Measurements from ENCODE around the gene SMAD6. TPM values are rescaled to one million over a fixed set of nuclear protein-coding genes. Genes with fewer than 3 reads are reported as not detected.

Gene SMAD6
- total and polyA plus RNA-seq, 2 of the 4 experiments (the other 2 are of a cell fraction), result 4.8 to 8.5 TPM

GRCh38 chr15:66684136-66684681 lies 17.8 kb upstream of the SMAD6 start:
- peaks cover 7% of the 10 kb centered on the region for H3K4me1 ChIP-seq (ENCODE audit: control insufficient read depth, insufficient read depth, low read length)
- CTCF ChIA-PET, result no interaction called here
- H3K4me2 ChIP-seq (ENCODE audit: low read depth, low read length), result no peak overlapping the region
- H3K56ac ChIP-seq (ENCODE audit: extremely low read depth, insufficient read depth, low read length), result no peak overlapping the region; the same call in 1 of the 2 replicates
- no peak overlapping the region for H3K4me3 ChIP-seq (ENCODE audit: insufficient read depth, low read depth, low read length)
- no peak overlapping the region for H3K18ac ChIP-seq (ENCODE audit: low read depth, low read length)
- H3K14ac ChIP-seq (replicated peaks; ENCODE audit: low read depth, low read length), result no peak overlapping the region
- H3K9me1 ChIP-seq (ENCODE audit: insufficient read depth, low read length), result no peaks in the 10 kb centered on the region
- no peak overlapping the region for H2BK20ac ChIP-seq (ENCODE audit: low read depth, low read length)
- no peak overlapping the region for H2BK5ac ChIP-seq (ENCODE audit: low read depth, low read length, poor library complexity, severe bottlenecking)
- no peak overlapping the region for H4K5ac ChIP-seq (ENCODE audit: low read depth, low read length)
- no peaks in the 10 kb centered on the region for H3K27me3 ChIP-seq (ENCODE audit: control insufficient read depth, insufficient read depth, low read length)
- no peak overlapping the region for H4K8ac ChIP-seq (ENCODE audit: low read depth in 2 of 2, low read length in 2 of 2)
- H3K79me1 ChIP-seq (ENCODE audit: low read depth in 1 of 2, low read length in 2 of 2), result no peaks in the 10 kb centered on the region
- ATAC-seq (ENCODE audit: low read depth), result no peak
- H3K23ac ChIP-seq (ENCODE audit: low read depth, low read length), result no peak overlapping the region
- no peak overlapping the region for H4K91ac ChIP-seq (ENCODE audit: insufficient read depth, low read depth, low read length)
- peaks cover 8% of the 10 kb centered on the region for H3K9me3 ChIP-seq (ENCODE audit: control insufficient read depth, insufficient read depth, low read length)
- no peaks in the 10 kb centered on the region for H3K36me3 ChIP-seq (ENCODE audit: control insufficient read depth, insufficient read depth, low read length)
- BruUV-seq (replicated peaks), result no TSS peak
- no peak overlapping the region for H2AFZ ChIP-seq (replicated peaks; ENCODE audit: low read length, poor library complexity)
- H3K27ac ChIP-seq (ENCODE audit: insufficient read depth, low read length), result no peak overlapping the region
- no peak overlapping the region for H2BK15ac ChIP-seq (ENCODE audit: low read depth, low read length)
- TF ChIP-seq POLR2A (IDR thresholded peaks at IDR 0.05; ENCODE audit: low read depth, low read length) (no peak), CTCF (conservative IDR thresholded peaks at IDR 0.05; ENCODE audit: low read depth, low read length) (no peak), ELK1 (IDR thresholded peaks at IDR 0.05; ENCODE audit: borderline replicate concordance, low read depth, low read length) (no peak), USF2 (IDR thresholded peaks at IDR 0.05; ENCODE audit: low read depth, low read length) (no peak), NFE2L2 (IDR thresholded peaks at IDR 0.05; ENCODE audit: low read depth, low read length) (no peak), FOS (IDR thresholded peaks at IDR 0.05; ENCODE audit: low read depth, low read length) (no peak), MAFK (IDR thresholded peaks at IDR 0.05; ENCODE audit: low read depth, low read length) (no peak), MXI1 (IDR thresholded peaks at IDR 0.05; ENCODE audit: borderline replicate concordance, low read depth, low read length) (no peak), RCOR1 (IDR thresholded peaks at IDR 0.05; ENCODE audit: insufficient replicate concordance, low read length) (no peak), MAZ (IDR thresholded peaks at IDR 0.05; ENCODE audit: borderline replicate concordance, low read depth, low read length) (no peak), RFX5 (IDR thresholded peaks at IDR 0.05; ENCODE audit: low read depth, low read length) (no peak), CHD1 (IDR thresholded peaks at IDR 0.05; ENCODE audit: low read depth, low read length) (no peak), SMC3 (IDR thresholded peaks at IDR 0.05; ENCODE audit: low read depth, low read length) (no peak), BHLHE40 (IDR thresholded peaks at IDR 0.05; ENCODE audit: low read depth, low read length) (no peak), RAD21 (IDR thresholded peaks at IDR 0.05; ENCODE audit: low read length) (no peak), CEBPB (IDR thresholded peaks at IDR 0.05; ENCODE audit: low read depth, low read length) (no peak)
- H4K20me1 ChIP-seq (ENCODE audit: insufficient read depth, low read length), result no peaks in the 10 kb centered on the region
- dilution Hi-C loops (cut with HindIII; ENCODE audit: low sequenced_read_pairs, unreplicated experiment), result no loop called here
- no peak overlapping the region for H2AK9ac ChIP-seq (replicated peaks; ENCODE audit: low read depth, low read length, poor library complexity)
- POLR2A ChIA-PET (ENCODE audit: unreplicated experiment), result no interaction called here
- H2BK120ac ChIP-seq (ENCODE audit: low read depth, low read length), result no peak overlapping the region
- H3K4ac ChIP-seq (ENCODE audit: low read depth, low read length), result no peak overlapping the region
- DNase-seq, result no peak
- intact Hi-C loops (cut with micrococcal nuclease), result no loop called here
- no peak overlapping the region for H2AK5ac ChIP-seq (ENCODE audit: low read depth, low read length)
- in situ Hi-C loops (cut with MboI; ENCODE audit: low sequenced_read_pairs), result no loop called here
- H3K9ac ChIP-seq (ENCODE audit: low read depth, low read length), result no peak overlapping the region

Measured in IMR-90 (cell line).